Epithelial cell of prostate (primary cell): Measurements from ENCODE around the gene SIPA1L3.

Experiments
- DNase-seq: peaks from one replicate; pipeline ENCODE4 v3.0.0-alpha.2; 2011; ENCODE audit warnings: low read depth, low spot score
- H3K27ac ChIP-seq: fragments of 450-650 bp; 2 replicates; pipeline ENCODE4 v1.5.1; 2017; ENCODE audit warnings: mild to moderate bottlenecking

Gene SIPA1L3

GRCh38 chr19:37970699-37971098 lies 63.7 kb downstream of the SIPA1L3 start:
- no peak for DNase-seq

GRCh38 chr19:37972803-37973202 lies 65.8 kb downstream of the SIPA1L3 start:
- H3K27ac ChIP-seq: no peak overlapping the region
- DNase-seq: no peak

More at GRCh38 chr19:37970699-37971098, 63.7 kb downstream of the SIPA1L3 start:
- H3K27ac ChIP-seq: no peak overlapping the region

GRCh38 chr19:37973666-37974065 lies 66.7 kb downstream of the SIPA1L3 start:
- H3K27ac ChIP-seq: no peak overlapping the region
- DNase-seq: no peak

- H3K27ac ChIP-seq: no peak overlapping the region
- DNase-seq: no peak
Measured at GRCh38 chr19:37975071-37975470, 68.1 kb downstream of the SIPA1L3 start.

GRCh38 chr19:37975596-37976515 lies 68.8 kb downstream of the SIPA1L3 start:
- no peak for DNase-seq
- H3K27ac ChIP-seq: no peak overlapping the region

GRCh38 chr19:37977391-37977790 lies 70.4 kb downstream of the SIPA1L3 start:
- DNase-seq: no peak
- H3K27ac ChIP-seq: peak overlapping the region; percentile 87

- peak overlapping the region; percentile 87 for H3K27ac ChIP-seq
- peak; percentile 33 for DNase-seq
Measured at GRCh38 chr19:37977992-37978391, 71.0 kb downstream of the SIPA1L3 start.

- peak overlapping the region; percentile 87 for H3K27ac ChIP-seq
- DNase-seq: no peak
Measured at GRCh38 chr19:37979547-37980082, 72.6 kb downstream of the SIPA1L3 start.

- H3K27ac ChIP-seq: peak overlapping the region; percentile 87
Measured at GRCh38 chr19:37980419-37981170, 73.6 kb downstream of the SIPA1L3 start.

GRCh38 chr19:37981785-37982475 lies 74.9 kb downstream of the SIPA1L3 start:
- H3K27ac ChIP-seq: peak overlapping the region; percentile 4
- DNase-seq: no peak

More at GRCh38 chr19:37980419-37981170, 73.6 kb downstream of the SIPA1L3 start:
- DNase-seq: no peak

GRCh38 chr19:37982655-37983054 lies 75.6 kb downstream of the SIPA1L3 start:
- no peak for DNase-seq
- H3K27ac ChIP-seq: no peak overlapping the region

GRCh38 chr19:37983153-37983552 lies 76.1 kb downstream of the SIPA1L3 start:
- H3K27ac ChIP-seq: no peak overlapping the region
- no peak for DNase-seq

GRCh38 chr19:37983916-37984315 lies 76.9 kb downstream of the SIPA1L3 start:
- DNase-seq: no peak
- H3K27ac ChIP-seq: no peak overlapping the region

GRCh38 chr19:37986048-37986750 lies 79.2 kb downstream of the SIPA1L3 start:
- H3K27ac ChIP-seq: peak overlapping the region; percentile 26
- DNase-seq: no peak

GRCh38 chr19:37987356-37988332 lies 80.6 kb downstream of the SIPA1L3 start:
- no peak for DNase-seq
- H3K27ac ChIP-seq: no peak overlapping the region

- H3K27ac ChIP-seq: peak overlapping the region; percentile 84
- DNase-seq: no peak
Measured at GRCh38 chr19:37988758-37989635, 82.0 kb downstream of the SIPA1L3 start.

GRCh38 chr19:37989855-37990254 lies 82.8 kb downstream of the SIPA1L3 start:
- no peak for DNase-seq
- H3K27ac ChIP-seq: peak overlapping the region; percentile 84

GRCh38 chr19:37990362-37990761 lies 83.4 kb downstream of the SIPA1L3 start:
- no peak for DNase-seq
- peak overlapping the region; percentile 84 for H3K27ac ChIP-seq
